Endothelial cell of hepatic sinusoid (primary cell): ENCODE results near the gene PRKG1.

ENCODE experiments used
- in situ Hi-C: cut with HindIII; loops from 2 replicates; pipeline ENCODE4 v1.10.0; 2017; ENCODE audit warnings: low sequenced_read_pairs

The PRKG1 gene

GRCh38 chr10:51074238-51075028 is at the start of gene PRKG1:
PRKG1 (plus strand) TSS chr10:51074487.
- in situ Hi-C loops = no loop called here

GRCh38 chr10:51028420-51028819 is 45.9 kb upstream of the PRKG1 start:
- in situ Hi-C loops = no loop called here

GRCh38 chr10:51029172-51029641 is 45.1 kb upstream of the PRKG1 start:
- in situ Hi-C loops = no loop called here

- in situ Hi-C loops = no loop called here
These were observed 43.8 kb upstream of the PRKG1 start for GRCh38 chr10:51030480-51030879.

- in situ Hi-C loops = no loop called here
These were observed 42.3 kb upstream of the PRKG1 start for GRCh38 chr10:51031950-51032349.

GRCh38 chr10:51034769-51035168 is 39.5 kb upstream of the PRKG1 start:
- in situ Hi-C loops = no loop called here

- in situ Hi-C loops = no loop called here
These were observed 38.9 kb upstream of the PRKG1 start for GRCh38 chr10:51035344-51035743.

GRCh38 chr10:51045871-51046270 is 28.4 kb upstream of the PRKG1 start:
- in situ Hi-C loops = loop anchor here (10.0 kb wide), 1 partner anchor 1169 kb away; no protein-coding TSS in a partner anchor

GRCh38 chr10:51046654-51047053 is 27.6 kb upstream of the PRKG1 start:
- in situ Hi-C loops = loop anchor here (10.0 kb wide), 1 partner anchor 1168 kb away; no protein-coding TSS in a partner anchor

GRCh38 chr10:51047857-51048256 is 26.4 kb upstream of the PRKG1 start:
- in situ Hi-C loops = loop anchor here (10.0 kb wide), 1 partner anchor 1167 kb away; no protein-coding TSS in a partner anchor

GRCh38 chr10:51048792-51049191 is 25.5 kb upstream of the PRKG1 start:
- in situ Hi-C loops = loop anchor here (10.0 kb wide), 1 partner anchor 1166 kb away; no protein-coding TSS in a partner anchor

- in situ Hi-C loops = no loop called here
These were observed 22.1 kb upstream of the PRKG1 start for GRCh38 chr10:51052163-51052562.

- in situ Hi-C loops = no loop called here
These were observed 16.4 kb upstream of the PRKG1 start for GRCh38 chr10:51057925-51058324.

GRCh38 chr10:51063166-51063565 is 11.1 kb upstream of the PRKG1 start:
- in situ Hi-C loops = no loop called here

GRCh38 chr10:51063659-51064535 is 10.4 kb upstream of the PRKG1 start:
- in situ Hi-C loops = no loop called here

GRCh38 chr10:51066231-51066630 is 8.1 kb upstream of the PRKG1 start:
- in situ Hi-C loops = no loop called here

- in situ Hi-C loops = no loop called here
These were observed 2.1 kb upstream of the PRKG1 start for GRCh38 chr10:51072210-51072609.

- in situ Hi-C loops = no loop called here
These were observed 1.3 kb upstream of the PRKG1 start for GRCh38 chr10:51072921-51073434.

- in situ Hi-C loops = no loop called here
These were observed 642 bp upstream of the PRKG1 start for GRCh38 chr10:51073453-51074237.

- in situ Hi-C loops = no loop called here
These were observed 971 bp downstream of the PRKG1 start for GRCh38 chr10:51075043-51075872.
